Measurements from ENCODE around the gene THYN1.

GRCh38 chr11:134226806-134227325 lies 26.3 kb downstream of the THYN1 start:
- TF ChIP-seq CTCF (IDR thresholded peaks at IDR 0.05) (no peak), POLR2A (IDR thresholded peaks at IDR 0.05) (no peak)

Data from Peyer's patch (tissue), 4 donors.